ENCODE measurements around the gene BICRA.

- TF ChIP-seq POLR2A (IDR thresholded peaks at IDR 0.05) (no peak), CTCF (IDR thresholded peaks at IDR 0.05) (no peak)
These were observed 35.3 kb downstream of the BICRA start for GRCh38 chr19:47644199-47644598.

Measured in adrenal gland (tissue), 5 donors.